Measurements from ENCODE around the gene ZCCHC8.

- no peak for TF ChIP-seq POLR2AphosphoS5 (IDR thresholded peaks at IDR 0.05; ENCODE audit: borderline replicate concordance, low read depth, low read length)
- TF ChIP-seq EZH2 (IDR thresholded peaks at IDR 0.05), result no peak
- TF ChIP-seq FOXP2 (optimal IDR thresholded peaks at IDR 0.05; ENCODE audit: control extremely low read depth, extremely low read length, insufficient read depth), result no peak
Observed at GRCh38 chr12:122427403-122427802, 73.3 kb downstream of the ZCCHC8 start.
